ENCODE results near the gene ZSWIM8.

DNA sequence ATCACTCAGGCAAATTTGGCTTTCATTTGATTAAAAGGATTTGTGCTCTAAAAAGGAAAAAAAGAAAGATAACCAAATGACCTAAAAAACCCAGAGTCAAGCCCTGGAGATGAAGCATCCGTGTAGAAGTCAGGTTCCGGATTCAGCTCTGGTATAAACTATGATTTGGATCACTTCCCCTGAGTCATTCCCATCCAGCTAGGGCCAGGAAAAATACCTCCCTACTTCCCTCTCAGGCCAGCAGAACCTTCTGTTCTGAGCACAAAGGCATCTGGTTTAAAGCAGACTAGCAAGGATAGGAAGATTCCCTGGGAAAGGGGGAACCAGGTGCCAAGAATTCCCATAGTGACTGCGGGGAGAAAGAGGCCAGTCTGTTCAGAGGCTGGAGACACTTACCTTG is 51.7 kb downstream of the ZSWIM8 start:
- no peak for TF ChIP-seq CTCF (IDR thresholded peaks at IDR 0.05)
- TF ChIP-seq FOXJ3 (CRISPR knock-in tag; IDR thresholded peaks at IDR 0.05; ENCODE audit: borderline replicate concordance), result no peak
- TF ChIP-seq STAT6 (CRISPR knock-in tag; conservative IDR thresholded peaks at IDR 0.05; ENCODE audit: low read depth), result no peak
- no peak for TF ChIP-seq TP53 (CRISPR knock-in tag; IDR thresholded peaks at IDR 0.05)
- TF ChIP-seq ESRRA (CRISPR knock-in tag; IDR thresholded peaks at IDR 0.05; ENCODE audit: borderline replicate concordance), result no peak
- no peak for TF ChIP-seq RELA (CRISPR knock-in tag; IDR thresholded peaks at IDR 0.05; ENCODE audit: borderline replicate concordance)
- TF ChIP-seq, protein P1, sequence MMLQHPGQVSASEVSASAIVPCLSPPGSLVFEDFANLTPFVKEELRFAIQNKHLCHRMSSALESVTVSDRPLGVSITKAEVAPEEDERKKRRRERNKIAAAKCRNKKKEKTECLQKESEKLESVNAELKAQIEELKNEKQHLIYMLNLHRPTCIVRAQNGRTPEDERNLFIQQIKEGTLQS (CRISPR knock-in tag; conservative IDR thresholded peaks at IDR 0.05), result no peak
- no peak for TF ChIP-seq MAX (CRISPR knock-in tag; IDR thresholded peaks at IDR 0.05)
- no peak for TF ChIP-seq ZNF671 (CRISPR knock-in tag; IDR thresholded peaks at IDR 0.05)
- TF ChIP-seq HMGXB4 (CRISPR knock-in tag; IDR thresholded peaks at IDR 0.05), result no peak
- TF ChIP-seq NR3C1 (CRISPR knock-in tag; conservative IDR thresholded peaks at IDR 0.05; ENCODE audit: low read depth), result no peak
- no peak for TF ChIP-seq E2F5 (CRISPR knock-in tag; IDR thresholded peaks at IDR 0.05)
- TF ChIP-seq, protein P2, sequence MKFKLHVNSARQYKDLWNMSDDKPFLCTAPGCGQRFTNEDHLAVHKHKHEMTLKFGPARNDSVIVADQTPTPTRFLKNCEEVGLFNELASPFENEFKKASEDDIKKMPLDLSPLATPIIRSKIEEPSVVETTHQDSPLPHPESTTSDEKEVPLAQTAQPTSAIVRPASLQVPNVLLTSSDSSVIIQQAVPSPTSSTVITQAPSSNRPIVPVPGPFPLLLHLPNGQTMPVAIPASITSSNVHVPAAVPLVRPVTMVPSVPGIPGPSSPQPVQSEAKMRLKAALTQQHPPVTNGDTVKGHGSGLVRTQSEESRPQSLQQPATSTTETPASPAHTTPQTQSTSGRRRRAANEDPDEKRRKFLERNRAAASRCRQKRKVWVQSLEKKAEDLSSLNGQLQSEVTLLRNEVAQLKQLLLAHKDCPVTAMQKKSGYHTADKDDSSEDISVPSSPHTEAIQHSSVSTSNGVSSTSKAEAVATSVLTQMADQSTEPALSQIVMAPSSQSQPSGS (CRISPR knock-in tag; IDR thresholded peaks at IDR 0.05; ENCODE audit: borderline replicate concordance, low read depth), result no peak

All from WTC11 (cell line).